Measurements from ENCODE around the gene MAZ. TPM values are rescaled to one million over a fixed set of nuclear protein-coding genes. Genes with fewer than 3 reads are reported as not detected.
A peak's percentile ranks its signal among the peaks of the same experiment; 100 is the strongest.

Gene MAZ
- total and polyA plus RNA-seq, 2 experiments from 2014 or later: 186 to 310 TPM

GRCh38 chr16:29811170-29811895, 5.0 kb downstream of the MAZ start:
- H3K4me3 ChIP-seq: peak overlapping the region; percentile 51
- peaks cover 30% of the 10 kb centered on the region for H3K4me1 ChIP-seq (ENCODE audit: low read depth)
- H3K36me3 ChIP-seq: peaks cover 10% of the 10 kb centered on the region
- no peaks in the 10 kb centered on the region for H3K9me3 ChIP-seq (ENCODE audit: low read depth)
- H3K27ac ChIP-seq: peak overlapping the region; percentile 89
- peak; percentile 99 for DNase-seq (ENCODE audit: low read depth in 1 of 2, low spot score in 1 of 2)
- no peaks in the 10 kb centered on the region for H3K27me3 ChIP-seq
- no peak for TF ChIP-seq CTCF (IDR thresholded peaks at IDR 0.05; ENCODE audit: low read depth, low read length)

GRCh38 chr16:29811896-29812665, 5.8 kb downstream of the MAZ start, which contains the start of gene PRRT2:
PRRT2 (plus strand) TSS chr16:29812193; CDS start chr16:29813055, 862 bp downstream.
- H3K27ac ChIP-seq: peak within 1 kb of the TSS; percentile 89
- H3K36me3 ChIP-seq: peaks cover 10% of the 10 kb centered on the region
- peak within 1 kb of the TSS; percentile 51 for H3K4me3 ChIP-seq
- peak; percentile 47 to 80 for DNase-seq (ENCODE audit: low read depth in 1 of 2, low spot score in 1 of 2)
- H3K27me3 ChIP-seq: no peaks in the 10 kb centered on the region
- no peak for TF ChIP-seq CTCF (IDR thresholded peaks at IDR 0.05; ENCODE audit: low read depth, low read length)
- H3K9me3 ChIP-seq (ENCODE audit: low read depth): no peaks in the 10 kb centered on the region
- H3K4me1 ChIP-seq (ENCODE audit: low read depth): peaks cover 30% of the 10 kb centered on the region

- Histone ChIP-seq H3K9me3 (ENCODE audit: low read depth) (no peaks in the 10 kb centered on the region), H3K4me1 (ENCODE audit: low read depth) (peaks cover 33% of the 10 kb centered on the region), H3K36me3 (peaks cover 10% of the 10 kb centered on the region), H3K4me3 (peak overlapping the region; percentile 51), H3K27ac (no peak overlapping the region), H3K27me3 (no peaks in the 10 kb centered on the region)
- DNase-seq (ENCODE audit: low read depth in 1 of 2, low spot score in 1 of 2): no peak
- TF ChIP-seq CTCF (IDR thresholded peaks at IDR 0.05; ENCODE audit: low read depth, low read length): no peak
Observed at GRCh38 chr16:29812754-29813643, 6.7 kb downstream of the MAZ start.

GRCh38 chr16:29813644-29814562, 7.6 kb downstream of the MAZ start:
- Histone ChIP-seq H3K9me3 (ENCODE audit: low read depth) (no peaks in the 10 kb centered on the region), H3K4me1 (ENCODE audit: low read depth) (peaks cover 24% of the 10 kb centered on the region), H3K4me3 (no peak overlapping the region), H3K36me3 (peaks cover 16% of the 10 kb centered on the region), H3K27me3 (no peaks in the 10 kb centered on the region), H3K27ac (no peak overlapping the region)
- no peak for DNase-seq (ENCODE audit: low read depth in 1 of 2, low spot score in 1 of 2)
- no peak for TF ChIP-seq CTCF (IDR thresholded peaks at IDR 0.05; ENCODE audit: low read depth, low read length)

Data from cardiac muscle cell (in vitro differentiated cells and primary cell).